ENCODE results near the gene CERS2. TPM values are rescaled to one million over a fixed set of nuclear protein-coding genes. Genes with fewer than 3 reads are reported as not detected.

The CERS2 gene
- total and polyA plus RNA-seq, 2 of the 13 experiments (the other 11 are each of a cell fraction or from before 2014, with no cell fraction given), result 269 to 298 TPM

- TF ChIP-seq SP5 (CRISPR knock-in tag; IDR thresholded peaks at IDR 0.05; ENCODE audit: borderline replicate concordance, low read depth) (0 out of 2 replicates have a peak, but pooled peaks have one; percentile 58), ZNF30 (CRISPR knock-in tag; IDR thresholded peaks at IDR 0.05) (no peak), EP300 (IDR thresholded peaks at IDR 0.05; ENCODE audit: low read depth in 2 of 2, low read length in 2 of 2) (peak in 1 of 2 experiments; percentile 44; a peak in 2 of 4 replicates), EP300 (CRISPR knock-in tag; IDR thresholded peaks at IDR 0.05; ENCODE audit: borderline replicate concordance) (no peak), GATA4 (IDR thresholded peaks at IDR 0.05; ENCODE audit: borderline replicate concordance, low read depth) (no peak), RELA (CRISPR knock-in tag; IDR thresholded peaks at IDR 0.05) (no peak), ZNF24 (IDR thresholded peaks at IDR 0.05) (no peak), ZNF747 (CRISPR knock-in tag; IDR thresholded peaks at IDR 0.05; ENCODE audit: borderline replicate concordance) (no peak), HNF4G (IDR thresholded peaks at IDR 0.05; ENCODE audit: borderline replicate concordance, low read depth, low read length) (peak; percentile 48), HNF4G (CRISPR knock-in tag; IDR thresholded peaks at IDR 0.05; ENCODE audit: borderline replicate concordance, low read depth) (no peak; the same call in 1 of the 2 replicates), ZNF138 (CRISPR knock-in tag; IDR thresholded peaks at IDR 0.05; ENCODE audit: low read depth) (no peak), ZNF777 (CRISPR knock-in tag; IDR thresholded peaks at IDR 0.05) (no peak), MBNL3 (CRISPR knock-in tag; conservative IDR thresholded peaks at IDR 0.05) (no peak), ZNF446 (CRISPR knock-in tag; IDR thresholded peaks at IDR 0.05) (no peak), RFXANK (CRISPR knock-in tag; IDR thresholded peaks at IDR 0.05) (no peak), ZNF569 (CRISPR knock-in tag; IDR thresholded peaks at IDR 0.05; ENCODE audit: borderline replicate concordance) (no peak), ZNF33B (CRISPR knock-in tag; IDR thresholded peaks at IDR 0.05) (no peak; the same call in 1 of the 2 replicates), CENPT (CRISPR knock-in tag; IDR thresholded peaks at IDR 0.05; ENCODE audit: low read depth) (no peak), ZNF562 (CRISPR knock-in tag; IDR thresholded peaks at IDR 0.05; ENCODE audit: borderline replicate concordance) (no peak), YY1 (IDR thresholded peaks at IDR 0.05; ENCODE audit: insufficient read depth, insufficient replicate concordance, low read depth, low read length) (peak; percentile 26), MED8 (CRISPR knock-in tag; IDR thresholded peaks at IDR 0.05; ENCODE audit: insufficient replicate concordance) (peak; percentile 33), POLR2G (IDR thresholded peaks at IDR 0.05; ENCODE audit: low read depth, low read length) (peak; percentile 72), PHF21A (CRISPR knock-in tag; IDR thresholded peaks at IDR 0.05) (no peak; the same call in 1 of the 2 replicates), ETV6 (CRISPR knock-in tag; conservative IDR thresholded peaks at IDR 0.05) (no peak), ZNF510 (CRISPR knock-in tag; IDR thresholded peaks at IDR 0.05; ENCODE audit: low read depth) (0 out of 2 replicates have a peak, but pooled peaks have one; percentile 2)
- TF ChIP-seq, protein P1, sequence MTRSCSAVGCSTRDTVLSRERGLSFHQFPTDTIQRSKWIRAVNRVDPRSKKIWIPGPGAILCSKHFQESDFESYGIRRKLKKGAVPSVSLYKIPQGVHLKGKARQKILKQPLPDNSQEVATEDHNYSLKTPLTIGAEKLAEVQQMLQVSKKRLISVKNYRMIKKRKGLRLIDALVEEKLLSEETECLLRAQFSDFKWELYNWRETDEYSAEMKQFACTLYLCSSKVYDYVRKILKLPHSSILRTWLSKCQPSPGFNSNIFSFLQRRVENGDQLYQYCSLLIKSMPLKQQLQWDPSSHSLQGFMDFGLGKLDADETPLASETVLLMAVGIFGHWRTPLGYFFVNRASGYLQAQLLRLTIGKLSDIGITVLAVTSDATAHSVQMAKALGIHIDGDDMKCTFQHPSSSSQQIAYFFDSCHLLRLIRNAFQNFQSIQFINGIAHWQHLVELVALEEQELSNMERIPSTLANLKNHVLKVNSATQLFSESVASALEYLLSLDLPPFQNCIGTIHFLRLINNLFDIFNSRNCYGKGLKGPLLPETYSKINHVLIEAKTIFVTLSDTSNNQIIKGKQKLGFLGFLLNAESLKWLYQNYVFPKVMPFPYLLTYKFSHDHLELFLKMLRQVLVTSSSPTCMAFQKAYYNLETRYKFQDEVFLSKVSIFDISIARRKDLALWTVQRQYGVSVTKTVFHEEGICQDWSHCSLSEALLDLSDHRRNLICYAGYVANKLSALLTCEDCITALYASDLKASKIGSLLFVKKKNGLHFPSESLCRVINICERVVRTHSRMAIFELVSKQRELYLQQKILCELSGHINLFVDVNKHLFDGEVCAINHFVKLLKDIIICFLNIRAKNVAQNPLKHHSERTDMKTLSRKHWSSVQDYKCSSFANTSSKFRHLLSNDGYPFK (CRISPR knock-in tag; IDR thresholded peaks at IDR 0.05; ENCODE audit: borderline replicate concordance), result 0 out of 2 replicates have a peak, but pooled peaks have one; percentile 6
- TF ChIP-seq, protein P2, sequence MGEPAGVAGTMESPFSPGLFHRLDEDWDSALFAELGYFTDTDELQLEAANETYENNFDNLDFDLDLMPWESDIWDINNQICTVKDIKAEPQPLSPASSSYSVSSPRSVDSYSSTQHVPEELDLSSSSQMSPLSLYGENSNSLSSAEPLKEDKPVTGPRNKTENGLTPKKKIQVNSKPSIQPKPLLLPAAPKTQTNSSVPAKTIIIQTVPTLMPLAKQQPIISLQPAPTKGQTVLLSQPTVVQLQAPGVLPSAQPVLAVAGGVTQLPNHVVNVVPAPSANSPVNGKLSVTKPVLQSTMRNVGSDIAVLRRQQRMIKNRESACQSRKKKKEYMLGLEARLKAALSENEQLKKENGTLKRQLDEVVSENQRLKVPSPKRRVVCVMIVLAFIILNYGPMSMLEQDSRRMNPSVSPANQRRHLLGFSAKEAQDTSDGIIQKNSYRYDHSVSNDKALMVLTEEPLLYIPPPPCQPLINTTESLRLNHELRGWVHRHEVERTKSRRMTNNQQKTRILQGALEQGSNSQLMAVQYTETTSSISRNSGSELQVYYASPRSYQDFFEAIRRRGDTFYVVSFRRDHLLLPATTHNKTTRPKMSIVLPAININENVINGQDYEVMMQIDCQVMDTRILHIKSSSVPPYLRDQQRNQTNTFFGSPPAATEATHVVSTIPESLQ (CRISPR knock-in tag; conservative IDR thresholded peaks at IDR 0.05), result no peak
Measured at GRCh38 chr1:150971583-150972416, 2.8 kb downstream of the CERS2 start (continued).
